Ureter (tissue), 1 donor: ENCODE measurements around the gene SPTBN2. TPM values are rescaled to one million over a fixed set of nuclear protein-coding genes. Genes with fewer than 3 reads are reported as not detected.
A peak's percentile ranks its signal among the peaks of the same experiment; 100 is the strongest.

Experiments used
- DNase-seq: peaks from one replicate; pipeline ENCODE4 v3.0.0-alpha.2; 2020; ENCODE audit warnings: low spot score
- total RNA-seq: library from RNA; stranded (reverse); gene quantifications from one replicate; pipeline ENCODE4 v1.2.4, GENCODE V29; 2023
- donor health status: DM: yes; HTN: yes; CAD: no.

SPTBN2 gene
- total RNA-seq, 1 donor from 2014 or later = 33.7 TPM

GRCh38 chr11:66685276-66686099 is 43.5 kb downstream of the SPTBN2 start:
- no peak for DNase-seq

GRCh38 chr11:66684635-66685034 is 44.4 kb downstream of the SPTBN2 start:
- DNase-seq = no peak

GRCh38 chr11:66683877-66684276 is 45.1 kb downstream of the SPTBN2 start:
- no peak for DNase-seq

GRCh38 chr11:66680966-66681645 is 47.9 kb downstream of the SPTBN2 start:
- DNase-seq = no peak

GRCh38 chr11:66677599-66678375 is 51.2 kb downstream of the SPTBN2 start, which contains the start of gene RBM4B:
Gene RBM4B (minus strand): TSS chr11:66677887. CDS start chr11:66677079, 808 bp downstream.
- DNase-seq = peak; percentile 96

GRCh38 chr11:66676931-66677598 is 52.0 kb downstream of the SPTBN2 start:
- no peak for DNase-seq

GRCh38 chr11:66676282-66676919 is 52.6 kb downstream of the SPTBN2 start:
- DNase-seq = no peak

GRCh38 chr11:66674964-66675602 is 53.9 kb downstream of the SPTBN2 start:
- DNase-seq = no peak

- DNase-seq = no peak
Measured at GRCh38 chr11:66670816-66671215, 58.2 kb downstream of the SPTBN2 start.

- DNase-seq = no peak
Measured at GRCh38 chr11:66665369-66665768, 63.6 kb downstream of the SPTBN2 start.

GRCh38 chr11:66663741-66664296 is 65.2 kb downstream of the SPTBN2 start:
- no peak for DNase-seq

GRCh38 chr11:66659763-66660162 is 69.3 kb downstream of the SPTBN2 start:
- no peak for DNase-seq

GRCh38 chr11:66653123-66653522 is 75.9 kb downstream of the SPTBN2 start:
- no peak for DNase-seq

GRCh38 chr11:66652651-66653050 is 76.4 kb downstream of the SPTBN2 start:
- no peak for DNase-seq

GRCh38 chr11:66651016-66651415 is 78.0 kb downstream of the SPTBN2 start:
- no peak for DNase-seq

- DNase-seq = no peak
Measured at GRCh38 chr11:66649903-66650302, 79.1 kb downstream of the SPTBN2 start.

GRCh38 chr11:66646828-66647227 is 82.2 kb downstream of the SPTBN2 start:
- no peak for DNase-seq

GRCh38 chr11:66643745-66644437 is 85.1 kb downstream of the SPTBN2 start:
- no peak for DNase-seq

- no peak for DNase-seq
Measured at GRCh38 chr11:66641834-66642233, 87.2 kb downstream of the SPTBN2 start.
